GM23338 (cell line): ENCODE measurements around the gene CENPN.

Experiments
- CREB1 ChIP-seq: fragments of 250-450 bp; sonication (Bioruptor Pico); IDR thresholded peaks from 2 replicates; pipeline ENCODE4 v1.5.0; 2020; ENCODE audit warnings: low read depth, mild to moderate bottlenecking, moderate library complexity
- EZH2 ChIP-seq: fragments of 200-600 bp; sonication (generic); IDR thresholded peaks from one replicate; pipeline ENCODE4 v1.8.0; 2017; ENCODE audit warnings: antibody characterized with exemption, mild to moderate bottlenecking, low read depth; ENCODE audit not compliant: unreplicated experiment
- EZH2phosphoT487 ChIP-seq: fragments of 200-600 bp; sonication (generic); IDR thresholded peaks from one replicate; pipeline ENCODE4 v1.8.1; 2018; ENCODE audit warnings: antibody characterized with exemption; ENCODE audit not compliant: unreplicated experiment
- JUNB ChIP-seq: IDR thresholded peaks from one replicate; pipeline ENCODE4 v1.6.1; 2016; ENCODE audit warnings: antibody characterized with exemption; ENCODE audit not compliant: unreplicated experiment
- NANOG ChIP-seq: IDR thresholded peaks from 2 replicates; pipeline ENCODE4 v1.6.1; 2016; ENCODE audit warnings: antibody characterized with exemption, borderline replicate concordance
- POLR2AphosphoS5 ChIP-seq: IDR thresholded peaks from 2 replicates; pipeline ENCODE4 v1.6.1; 2016; ENCODE audit warnings: antibody characterized with exemption, low read depth
- STAT1 ChIP-seq: IDR thresholded peaks from one replicate; pipeline ENCODE4 v1.6.1; 2016; ENCODE audit warnings: antibody characterized with exemption; ENCODE audit not compliant: unreplicated experiment
- ZNF114 ChIP-seq: fragments of 250-450 bp; sonication (Bioruptor Pico); IDR thresholded peaks from 2 replicates; pipeline ENCODE4 v1.5.0; 2020; ENCODE audit warnings: mild to moderate bottlenecking, moderate library complexity
- ZNF462 ChIP-seq: fragments of 250-450 bp; sonication (Bioruptor Pico); IDR thresholded peaks from 2 replicates; pipeline ENCODE4 v1.5.0; 2020; ENCODE audit warnings: mild to moderate bottlenecking, moderate library complexity
- TF ChIP-seq, protein P1 (sequence below), 2 experiments: fragments of 200-600 bp in 1 of 2; sonication (generic) in 1 of 2; conservative IDR thresholded peaks; 2 replicates each; pipeline versions ENCODE4 v1.5.1 to v1.6.1; 2016 to 2017; ENCODE audit warnings: antibody characterized with exemption in 2 of 2, low read depth in 2 of 2, mild to moderate bottlenecking in 2 of 2, moderate library complexity in 1 of 2
- TF ChIP-seq, protein P2 (sequence below): IDR thresholded peaks from one replicate; pipeline ENCODE4 v1.6.1; 2018; ENCODE audit warnings: antibody characterized with exemption; ENCODE audit not compliant: unreplicated experiment
- TF ChIP-seq, protein P3 (sequence below): IDR thresholded peaks from 2 replicates; pipeline ENCODE4 v1.6.1; 2016; ENCODE audit warnings: antibody characterized with exemption

- TF ChIP-seq, protein P1, sequence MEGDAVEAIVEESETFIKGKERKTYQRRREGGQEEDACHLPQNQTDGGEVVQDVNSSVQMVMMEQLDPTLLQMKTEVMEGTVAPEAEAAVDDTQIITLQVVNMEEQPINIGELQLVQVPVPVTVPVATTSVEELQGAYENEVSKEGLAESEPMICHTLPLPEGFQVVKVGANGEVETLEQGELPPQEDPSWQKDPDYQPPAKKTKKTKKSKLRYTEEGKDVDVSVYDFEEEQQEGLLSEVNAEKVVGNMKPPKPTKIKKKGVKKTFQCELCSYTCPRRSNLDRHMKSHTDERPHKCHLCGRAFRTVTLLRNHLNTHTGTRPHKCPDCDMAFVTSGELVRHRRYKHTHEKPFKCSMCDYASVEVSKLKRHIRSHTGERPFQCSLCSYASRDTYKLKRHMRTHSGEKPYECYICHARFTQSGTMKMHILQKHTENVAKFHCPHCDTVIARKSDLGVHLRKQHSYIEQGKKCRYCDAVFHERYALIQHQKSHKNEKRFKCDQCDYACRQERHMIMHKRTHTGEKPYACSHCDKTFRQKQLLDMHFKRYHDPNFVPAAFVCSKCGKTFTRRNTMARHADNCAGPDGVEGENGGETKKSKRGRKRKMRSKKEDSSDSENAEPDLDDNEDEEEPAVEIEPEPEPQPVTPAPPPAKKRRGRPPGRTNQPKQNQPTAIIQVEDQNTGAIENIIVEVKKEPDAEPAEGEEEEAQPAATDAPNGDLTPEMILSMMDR (conservative IDR thresholded peaks at IDR 0.05; ENCODE audit: low read depth in 2 of 2), result no peak
- TF ChIP-seq EZH2phosphoT487 (no peak), CREB1 (CRISPR knock-in tag) (no peak), POLR2AphosphoS5 (no peak), JUNB (no peak), ZNF114 (no peak), EZH2 (no peak), NANOG (no peak), STAT1 (no peak), ZNF462 (CRISPR knock-in tag) (no peak)
- TF ChIP-seq, protein P2, sequence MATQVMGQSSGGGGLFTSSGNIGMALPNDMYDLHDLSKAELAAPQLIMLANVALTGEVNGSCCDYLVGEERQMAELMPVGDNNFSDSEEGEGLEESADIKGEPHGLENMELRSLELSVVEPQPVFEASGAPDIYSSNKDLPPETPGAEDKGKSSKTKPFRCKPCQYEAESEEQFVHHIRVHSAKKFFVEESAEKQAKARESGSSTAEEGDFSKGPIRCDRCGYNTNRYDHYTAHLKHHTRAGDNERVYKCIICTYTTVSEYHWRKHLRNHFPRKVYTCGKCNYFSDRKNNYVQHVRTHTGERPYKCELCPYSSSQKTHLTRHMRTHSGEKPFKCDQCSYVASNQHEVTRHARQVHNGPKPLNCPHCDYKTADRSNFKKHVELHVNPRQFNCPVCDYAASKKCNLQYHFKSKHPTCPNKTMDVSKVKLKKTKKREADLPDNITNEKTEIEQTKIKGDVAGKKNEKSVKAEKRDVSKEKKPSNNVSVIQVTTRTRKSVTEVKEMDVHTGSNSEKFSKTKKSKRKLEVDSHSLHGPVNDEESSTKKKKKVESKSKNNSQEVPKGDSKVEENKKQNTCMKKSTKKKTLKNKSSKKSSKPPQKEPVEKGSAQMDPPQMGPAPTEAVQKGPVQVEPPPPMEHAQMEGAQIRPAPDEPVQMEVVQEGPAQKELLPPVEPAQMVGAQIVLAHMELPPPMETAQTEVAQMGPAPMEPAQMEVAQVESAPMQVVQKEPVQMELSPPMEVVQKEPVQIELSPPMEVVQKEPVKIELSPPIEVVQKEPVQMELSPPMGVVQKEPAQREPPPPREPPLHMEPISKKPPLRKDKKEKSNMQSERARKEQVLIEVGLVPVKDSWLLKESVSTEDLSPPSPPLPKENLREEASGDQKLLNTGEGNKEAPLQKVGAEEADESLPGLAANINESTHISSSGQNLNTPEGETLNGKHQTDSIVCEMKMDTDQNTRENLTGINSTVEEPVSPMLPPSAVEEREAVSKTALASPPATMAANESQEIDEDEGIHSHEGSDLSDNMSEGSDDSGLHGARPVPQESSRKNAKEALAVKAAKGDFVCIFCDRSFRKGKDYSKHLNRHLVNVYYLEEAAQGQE, result no peak
- TF ChIP-seq, protein P3, sequence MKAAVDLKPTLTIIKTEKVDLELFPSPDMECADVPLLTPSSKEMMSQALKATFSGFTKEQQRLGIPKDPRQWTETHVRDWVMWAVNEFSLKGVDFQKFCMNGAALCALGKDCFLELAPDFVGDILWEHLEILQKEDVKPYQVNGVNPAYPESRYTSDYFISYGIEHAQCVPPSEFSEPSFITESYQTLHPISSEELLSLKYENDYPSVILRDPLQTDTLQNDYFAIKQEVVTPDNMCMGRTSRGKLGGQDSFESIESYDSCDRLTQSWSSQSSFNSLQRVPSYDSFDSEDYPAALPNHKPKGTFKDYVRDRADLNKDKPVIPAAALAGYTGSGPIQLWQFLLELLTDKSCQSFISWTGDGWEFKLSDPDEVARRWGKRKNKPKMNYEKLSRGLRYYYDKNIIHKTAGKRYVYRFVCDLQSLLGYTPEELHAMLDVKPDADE, result no peak
Measured at GRCh38 chr16:80966617-80967016, 40.4 kb upstream of the CENPN start.
